ACHN (cell line): ENCODE results near the gene SLC22A14.
A peak's percentile ranks its signal among the peaks of the same experiment; 100 is the strongest.
"Not testable (repeated sequence)": the region's sequence is repeated elsewhere in the genome, so short reads cannot be mapped to it uniquely, and the experiment has no call there.

Source experiments
- DNase-seq: peaks from one replicate; pipeline ENCODE4 v3.0.0-alpha.2; 2015
- in situ Hi-C: cut with HindIII; loops from 2 replicates; pipeline ENCODE4 v1.10.0; 2017; ENCODE audit warnings: low sequenced_read_pairs, low pct_ligation_motif_present, low pct_unique_long_range_greater_than_20kb

The SLC22A14 gene

GRCh38 chr3:38267662-38268061, 14.4 kb upstream of the SLC22A14 start:
- DNase-seq = no peak
- in situ Hi-C loops = no loop called here

- in situ Hi-C loops = no loop called here
- DNase-seq = no peak
Observed at GRCh38 chr3:38268087-38268486, 14.0 kb upstream of the SLC22A14 start.

GRCh38 chr3:38268522-38268921, 13.6 kb upstream of the SLC22A14 start:
- no peak for DNase-seq
- in situ Hi-C loops = no loop called here

DNA sequence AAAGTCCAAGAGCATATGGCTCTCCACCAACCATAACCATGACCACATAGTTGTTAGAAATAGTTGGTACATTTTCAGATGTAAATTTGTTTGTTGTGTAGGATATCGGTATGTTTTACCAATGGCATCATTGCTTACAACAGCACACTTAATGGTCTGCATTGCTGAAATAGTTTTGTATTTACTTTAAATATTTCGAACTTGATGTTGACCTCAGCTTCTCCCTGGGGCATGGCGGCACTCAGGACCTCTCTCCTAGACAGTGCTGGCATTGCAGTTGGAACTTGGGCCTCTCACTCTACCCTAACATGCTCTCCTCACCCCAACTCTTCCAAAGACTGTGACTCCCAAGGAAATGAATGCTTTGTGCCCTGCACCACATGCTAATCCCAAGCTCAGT, 11.5 kb upstream of the SLC22A14 start:
- in situ Hi-C loops = no loop called here
- DNase-seq = no peak

- in situ Hi-C loops = no loop called here
- no peak for DNase-seq
Observed at GRCh38 chr3:38271553-38271952, 10.5 kb upstream of the SLC22A14 start.

GRCh38 chr3:38274864-38275649, 7.0 kb upstream of the SLC22A14 start:
- no peak for DNase-seq
- in situ Hi-C loops = no loop called here

GRCh38 chr3:38275658-38276057, 6.4 kb upstream of the SLC22A14 start:
- in situ Hi-C loops = no loop called here
- no peak for DNase-seq

- DNase-seq = no peak
- in situ Hi-C loops = no loop called here
Observed at GRCh38 chr3:38276081-38276916, 5.8 kb upstream of the SLC22A14 start.

GRCh38 chr3:38276917-38277630, 5.0 kb upstream of the SLC22A14 start:
- no peak for DNase-seq
- in situ Hi-C loops = no loop called here

DNA sequence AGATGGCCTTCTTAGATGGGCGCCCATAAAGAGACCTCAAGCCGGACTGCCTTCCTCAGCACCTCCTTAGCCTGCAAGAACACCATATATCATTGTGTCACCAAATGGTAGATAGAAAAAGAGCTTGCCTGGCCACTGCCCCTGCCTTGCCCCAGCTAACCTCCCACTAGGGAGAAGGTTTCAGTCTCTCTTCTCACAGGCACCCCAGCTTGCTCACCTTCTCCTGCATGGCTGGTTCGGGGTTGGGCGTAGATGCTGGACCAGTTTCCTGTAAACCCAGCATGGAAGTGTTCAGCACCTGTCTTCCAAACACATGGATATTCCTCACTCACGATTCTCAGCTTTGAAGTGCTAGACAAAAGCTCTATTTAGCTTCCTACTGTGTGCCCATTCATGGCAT, 3.3 kb upstream of the SLC22A14 start:
- in situ Hi-C loops = no loop called here

DNA sequence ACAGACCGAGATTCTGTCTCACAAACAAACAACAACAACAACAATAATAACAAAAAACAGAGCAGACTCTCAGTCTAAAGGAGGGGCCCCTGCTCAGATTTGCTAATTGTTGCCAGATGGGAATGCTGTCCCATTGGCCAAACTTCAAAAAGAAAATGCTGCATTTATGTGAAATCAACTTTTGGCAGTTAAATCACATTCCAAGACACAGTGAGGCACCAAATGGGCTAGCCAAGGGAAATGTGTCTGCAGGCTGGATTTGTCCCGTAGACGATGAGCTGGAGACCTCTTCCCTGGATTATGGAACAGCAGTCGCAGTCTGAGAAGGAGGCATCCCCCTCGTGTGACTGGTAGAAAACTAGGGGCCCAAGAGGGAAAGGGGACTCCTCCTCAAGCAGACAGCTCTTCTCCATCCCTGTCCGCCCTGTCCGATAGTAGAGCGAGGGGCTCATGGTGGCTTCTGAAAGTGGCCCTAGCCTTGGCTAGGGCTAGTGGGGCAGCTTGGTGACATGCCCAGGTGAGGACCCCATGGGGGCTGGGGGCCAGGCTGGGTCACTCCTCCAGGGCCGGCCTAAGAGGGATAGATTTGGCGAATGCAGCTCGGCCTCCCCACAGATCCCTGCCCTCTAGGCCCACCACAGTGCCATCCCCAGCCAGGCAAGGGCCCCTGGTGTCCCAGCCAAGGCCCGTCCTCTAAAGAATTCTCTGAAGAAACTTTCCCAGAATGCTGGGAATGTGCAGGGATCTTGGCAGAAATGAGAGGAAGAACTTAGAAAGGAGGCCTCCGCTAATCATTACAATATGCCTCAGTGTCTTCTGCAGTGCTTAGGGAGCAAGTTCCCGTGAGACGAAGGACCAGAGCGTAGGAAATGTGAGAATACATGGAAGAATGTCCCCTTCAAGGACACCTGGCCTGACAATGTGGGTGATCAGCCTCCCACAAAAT, 2.0 kb downstream of the SLC22A14 start:
- no peak for DNase-seq
- in situ Hi-C loops = no loop called here

More for the DNA sequence above, 3.3 kb upstream of the SLC22A14 start:
- DNase-seq = no peak

DNA sequence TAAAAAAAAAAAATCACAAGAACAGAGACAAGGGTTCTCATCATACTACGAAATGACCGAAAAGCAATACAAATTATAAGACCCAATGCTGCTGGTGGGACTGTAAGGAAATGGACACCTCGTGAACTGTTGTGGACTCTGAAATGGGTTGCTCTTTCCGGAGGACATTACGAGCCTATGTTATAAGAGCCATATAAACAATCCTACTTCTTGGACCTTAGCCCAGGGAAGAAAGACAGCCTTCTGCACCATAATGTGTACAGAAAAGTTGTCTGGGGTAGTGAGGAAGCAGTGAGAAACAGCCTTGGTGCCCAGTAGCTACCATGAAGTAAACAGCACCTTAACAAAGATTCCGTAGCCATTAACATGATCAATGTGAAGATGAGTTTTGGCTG, 2.7 kb downstream of the SLC22A14 start:
- in situ Hi-C loops = no loop called here
- no peak for DNase-seq

- DNase-seq, in situ Hi-C loops: not testable (repeated sequence)
Observed at GRCh38 chr3:38289286-38290217, 7.5 kb downstream of the SLC22A14 start.

- in situ Hi-C loops, DNase-seq: not testable (repeated sequence)
Observed at GRCh38 chr3:38297053-38297452, 15.0 kb downstream of the SLC22A14 start.

GRCh38 chr3:38297537-38297936, 15.4 kb downstream of the SLC22A14 start:
- DNase-seq = no peak
- in situ Hi-C loops = no loop called here

DNA sequence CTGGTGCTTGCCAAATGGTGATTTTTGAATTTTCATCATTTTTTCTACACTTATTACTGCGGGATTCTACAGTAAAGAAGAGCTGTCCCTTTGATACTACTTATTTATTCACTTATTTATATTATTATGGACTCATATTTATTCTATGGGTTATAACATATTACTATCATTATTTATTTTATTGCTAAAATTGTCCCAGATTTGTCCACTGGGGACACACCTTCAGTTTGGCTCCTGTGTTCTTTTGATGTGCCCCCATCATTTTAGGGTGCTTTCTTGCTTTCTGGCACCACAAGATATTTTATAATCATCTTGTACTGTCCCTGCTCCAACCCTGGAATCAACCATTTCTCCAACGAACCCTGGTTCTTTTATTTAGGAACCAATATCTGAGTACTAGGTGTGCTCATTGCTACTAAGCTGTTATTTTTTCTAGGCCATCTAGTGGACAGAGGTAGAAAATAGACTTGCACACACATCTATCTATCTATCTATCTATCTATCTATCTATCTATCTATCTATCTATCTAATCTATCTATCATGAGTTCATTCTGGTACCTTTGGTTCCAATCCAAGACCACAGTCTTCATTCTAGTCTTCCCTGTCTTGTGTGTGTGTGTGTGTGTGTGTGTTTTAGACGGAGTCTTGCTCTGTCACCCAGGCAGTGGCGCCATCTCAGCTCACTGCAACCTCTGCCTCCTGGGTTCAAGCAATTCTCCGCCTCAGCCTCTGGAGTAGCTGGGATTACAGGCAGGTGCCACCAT, 16.0 kb downstream of the SLC22A14 start:
- peak; percentile 30 for DNase-seq
- in situ Hi-C loops = no loop called here

GRCh38 chr3:38306941-38307340, 24.8 kb downstream of the SLC22A14 start:
- no peak for DNase-seq
- in situ Hi-C loops = no loop called here
